GM19372 (cell line): ENCODE measurements around the gene PGS1.

Experiments
- ATAC-seq: cut with Tn5 transposase; IDR thresholded peaks from one replicate; pipeline ENCODE4 v1.9.1; 2021; ENCODE audit warnings: mild to moderate bottlenecking, low read depth, moderate library complexity; ENCODE audit not compliant: unreplicated experiment

PGS1 gene

DNA sequence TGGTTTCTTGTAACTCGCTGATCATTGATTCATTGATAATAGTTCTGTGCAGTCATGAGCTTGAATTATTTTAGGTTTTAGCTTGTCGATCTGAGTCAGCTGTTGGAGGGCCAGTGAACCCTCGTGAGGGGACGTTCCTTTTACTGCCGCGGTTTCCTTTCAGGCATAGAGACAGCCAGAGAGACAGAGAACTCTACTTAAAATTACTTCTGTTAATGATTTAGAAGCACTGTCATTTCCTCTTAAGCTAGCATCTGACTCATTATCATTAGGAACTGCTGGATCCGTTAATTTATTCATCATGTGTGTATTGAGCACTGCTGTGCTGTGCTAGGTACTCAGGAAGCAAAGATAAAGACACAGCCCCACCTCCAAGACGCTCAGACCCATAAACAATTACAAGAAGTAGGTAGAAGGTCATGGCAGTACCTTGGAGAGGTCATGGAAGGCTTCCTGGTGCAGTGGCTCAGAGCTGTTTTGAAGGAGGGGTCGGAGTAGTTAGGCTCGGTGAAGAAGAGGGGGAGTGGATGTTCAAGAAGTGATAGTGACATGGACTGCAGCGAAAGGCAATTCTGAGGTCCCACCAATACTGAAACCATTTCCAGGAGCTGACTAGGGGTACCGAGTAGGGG, 3.3 kb downstream of the PGS1 start:
- no peak for ATAC-seq

DNA sequence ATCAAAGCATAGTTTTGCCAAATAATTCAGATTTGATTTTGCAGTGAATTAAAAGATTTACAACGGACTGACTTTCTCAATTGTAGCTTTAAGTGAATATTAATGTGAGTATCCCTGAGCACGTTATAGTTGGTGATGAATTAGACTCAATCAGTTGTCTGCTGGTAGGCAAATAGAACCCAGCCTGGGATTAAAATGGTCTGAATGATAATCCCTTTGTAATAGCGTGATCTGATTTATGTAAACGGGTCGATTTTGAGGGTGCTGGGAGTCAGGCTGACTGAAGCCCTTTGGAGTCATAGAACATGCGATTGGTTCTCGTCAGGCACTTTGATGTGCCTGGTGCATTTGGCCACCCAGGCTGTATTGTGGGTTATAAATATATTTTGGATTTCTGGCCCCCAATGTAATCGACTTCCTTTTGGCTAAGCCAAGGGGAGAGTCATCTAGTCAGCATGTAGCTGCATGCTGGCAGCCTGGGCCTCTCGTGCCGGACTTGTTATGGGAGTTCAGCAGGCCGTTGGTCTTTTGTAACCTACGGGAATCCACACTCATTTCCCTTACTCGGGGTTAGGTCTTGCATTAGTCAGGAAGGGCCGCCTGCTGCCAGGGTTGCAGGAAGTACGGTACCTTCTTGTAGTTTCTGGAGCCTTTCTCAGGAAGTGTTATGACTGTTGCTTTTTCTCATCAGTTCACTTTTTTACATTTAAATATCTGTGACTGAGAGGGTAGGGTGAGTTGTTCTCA, 5.4 kb downstream of the PGS1 start:
- no peak for ATAC-seq

GRCh38 chr17:78384479-78385175, 6.2 kb downstream of the PGS1 start:
- no peak for ATAC-seq

- ATAC-seq, result no peak
Measured at GRCh38 chr17:78387977-78388941, 9.8 kb downstream of the PGS1 start.

DNA sequence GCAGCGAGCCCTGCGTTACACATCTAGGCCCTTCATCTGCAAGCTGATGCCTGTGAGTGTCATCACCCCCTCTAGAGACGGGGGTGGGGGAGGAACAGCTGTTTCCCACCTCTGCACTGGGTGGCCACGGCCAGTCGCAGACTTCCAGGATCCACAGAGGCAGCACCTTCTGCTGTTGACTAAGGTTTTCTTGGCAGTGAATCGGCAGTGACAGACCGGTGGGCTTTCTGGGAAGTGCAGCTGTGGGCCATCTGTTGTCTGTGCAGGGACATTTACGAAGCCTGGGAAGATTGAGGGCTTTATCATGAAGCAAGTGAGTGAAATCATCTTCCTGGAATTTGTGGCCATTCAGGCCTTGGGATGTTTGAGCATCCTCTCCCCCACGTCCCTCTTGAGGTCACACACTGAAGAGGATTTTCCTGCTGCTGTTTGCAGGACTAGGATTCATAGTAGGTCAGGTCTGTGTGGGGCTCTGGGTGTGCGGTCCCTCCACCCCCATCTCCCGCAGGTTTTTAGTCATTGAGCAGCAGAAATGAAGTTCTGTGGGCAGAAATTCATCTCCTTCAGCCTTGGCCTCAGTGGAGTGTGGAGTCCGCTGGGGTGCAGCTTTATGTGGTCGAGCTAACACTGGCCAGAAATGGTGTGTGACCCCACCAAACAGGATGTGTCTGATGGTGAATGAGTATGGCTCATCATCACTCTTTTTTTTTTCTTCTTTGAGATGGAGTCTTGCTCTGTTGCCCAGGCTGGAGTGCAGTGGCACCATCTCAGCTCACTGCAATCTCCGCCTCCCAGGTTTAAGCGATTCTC, 12.0 kb downstream of the PGS1 start:
- no peak for ATAC-seq

GRCh38 chr17:78391051-78391431, 12.6 kb downstream of the PGS1 start:
- no peak for ATAC-seq

GRCh38 chr17:78391843-78392242, 13.4 kb downstream of the PGS1 start:
- no peak for ATAC-seq

DNA sequence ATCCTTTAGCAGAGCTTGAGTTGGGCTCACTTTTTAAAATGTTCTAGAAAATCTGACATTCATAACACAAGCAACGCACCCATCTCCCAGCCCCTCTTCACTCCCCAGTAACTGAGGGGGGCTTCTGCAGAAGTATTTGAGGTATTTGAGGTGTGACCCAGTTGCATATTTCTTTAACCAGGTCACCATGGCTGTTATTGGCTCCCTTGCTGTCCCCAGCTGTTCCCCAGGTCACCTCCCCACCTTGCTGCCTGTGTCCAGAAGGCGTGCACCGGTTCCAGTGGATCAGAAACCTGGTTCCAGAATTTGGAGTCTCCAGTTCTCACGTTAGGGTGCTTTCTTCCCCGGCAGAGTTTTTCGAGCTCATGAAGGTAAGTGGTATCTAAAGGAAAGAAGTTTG, 13.8 kb downstream of the PGS1 start:
- no peak for ATAC-seq

DNA sequence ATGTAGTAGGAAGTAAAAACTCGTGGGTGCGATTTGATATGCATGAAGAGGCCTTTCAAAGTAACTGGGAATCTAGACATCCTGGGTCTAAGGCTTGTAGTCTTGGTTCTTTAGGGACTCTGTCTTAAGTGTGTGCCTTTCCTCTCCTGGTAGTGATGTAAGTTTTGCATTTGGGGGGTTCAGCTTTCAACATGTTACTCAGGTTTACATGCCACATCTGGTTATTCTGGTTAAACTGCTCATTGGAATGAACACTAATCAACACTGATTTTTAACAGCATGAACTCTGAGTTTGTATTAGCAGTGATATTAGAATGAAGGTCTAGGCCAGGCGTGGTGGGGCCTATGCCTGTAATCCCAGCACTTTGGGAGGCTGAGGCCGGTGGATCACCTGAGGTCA, 15.1 kb downstream of the PGS1 start:
- no peak for ATAC-seq

- ATAC-seq, result no peak
Measured at GRCh38 chr17:78394209-78394608, 15.8 kb downstream of the PGS1 start.

GRCh38 chr17:78395155-78395554, 16.7 kb downstream of the PGS1 start:
- ATAC-seq, result no peak

- no peak for ATAC-seq
Measured at GRCh38 chr17:78396441-78397337, 18.2 kb downstream of the PGS1 start.

- ATAC-seq, result no peak
Measured at GRCh38 chr17:78397681-78398101, 19.2 kb downstream of the PGS1 start.

DNA sequence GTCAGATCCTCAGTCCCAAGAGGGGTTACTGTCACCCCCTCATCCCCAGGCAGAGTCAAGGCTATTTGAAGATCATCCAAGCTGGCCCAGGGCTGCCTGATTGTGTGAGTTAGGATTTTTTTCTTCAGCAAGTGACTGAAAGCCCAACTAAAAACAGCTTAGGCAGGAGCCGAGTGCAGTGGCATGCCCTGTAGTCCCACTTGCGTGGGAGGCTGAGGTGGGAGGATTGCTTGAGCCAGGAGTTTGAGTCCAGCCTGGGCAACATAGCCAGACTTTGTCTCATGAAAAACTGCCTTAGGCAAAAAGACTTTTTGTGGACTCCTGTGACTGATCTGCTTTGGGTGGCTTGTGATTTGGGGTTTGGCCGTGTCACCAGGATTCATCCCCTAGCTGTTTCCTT, 19.9 kb downstream of the PGS1 start:
- no peak for ATAC-seq

- no peak for ATAC-seq
Measured at GRCh38 chr17:78399028-78399692, 20.7 kb downstream of the PGS1 start.

GRCh38 chr17:78399693-78400144, 21.3 kb downstream of the PGS1 start:
- ATAC-seq, result no peak

DNA sequence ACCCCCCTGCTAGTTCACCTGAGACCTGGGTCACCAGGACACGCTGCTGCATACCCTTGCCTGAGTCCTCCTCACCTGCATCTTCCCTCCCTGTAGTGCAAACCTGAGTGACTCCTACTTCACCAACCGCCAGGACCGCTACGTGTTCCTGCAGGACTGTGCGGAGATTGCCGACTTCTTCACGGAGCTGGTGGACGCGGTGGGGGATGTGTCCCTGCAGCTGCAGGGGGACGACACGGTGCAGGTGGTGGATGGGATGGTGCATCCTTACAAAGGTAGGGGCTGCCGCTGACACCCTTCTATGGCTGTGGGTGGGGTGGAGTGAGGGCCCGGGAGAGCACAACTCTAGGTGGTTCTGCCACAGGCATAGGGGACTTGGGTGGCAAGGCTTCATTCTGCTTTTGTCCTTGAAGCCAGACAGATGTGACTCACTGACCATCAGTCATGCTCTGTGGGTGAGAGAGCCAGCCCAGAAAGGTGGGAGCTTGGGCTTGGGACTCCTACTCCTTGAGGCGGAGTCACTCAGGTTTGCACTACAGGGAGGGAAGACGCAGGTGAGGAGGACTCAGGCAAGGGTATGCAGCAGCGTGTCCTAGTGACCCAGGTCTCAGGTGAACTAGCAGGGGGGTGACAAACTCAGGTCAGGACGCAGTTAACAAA, 22.3 kb downstream of the PGS1 start:
- ATAC-seq, result no peak

DNA sequence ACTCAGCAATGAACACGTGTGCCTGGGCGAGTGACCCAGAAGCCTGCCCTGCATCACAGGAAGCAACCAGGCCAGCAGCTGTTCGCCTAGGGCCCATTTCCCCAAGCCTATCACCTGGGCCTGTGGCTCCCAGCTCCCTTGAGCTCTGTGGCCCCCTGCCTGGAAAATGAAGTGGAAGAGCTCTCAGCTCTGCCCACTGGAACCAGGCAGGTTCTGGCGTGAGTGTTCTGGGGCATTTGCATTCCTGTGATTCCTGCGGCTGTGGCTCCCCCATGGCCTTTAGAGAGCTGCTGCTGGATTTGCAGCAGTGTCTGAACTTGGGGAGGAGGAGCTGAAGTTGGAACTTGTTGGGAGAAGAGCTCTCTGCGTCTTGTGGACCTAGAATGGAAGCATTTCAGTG, 22.8 kb downstream of the PGS1 start:
- no peak for ATAC-seq
